ENCODE measurements around the gene PFKM. TPM values are rescaled to one million over a fixed set of nuclear protein-coding genes. Genes with fewer than 3 reads are reported as not detected.
A peak's percentile ranks its signal among the peaks of the same experiment; 100 is the strongest.
"Not testable (repeated sequence)": the region's sequence is repeated elsewhere in the genome, so short reads cannot be mapped to it uniquely, and the experiment has no call there.

PFKM gene
- total and polyA plus RNA-seq, 2 donors: 46.6 to 70.8 TPM

- whole genome bisulfite sequencing: 67% methylated on average over 2 of the region's 2 CpGs
- no peak overlapping the region for H3K27ac ChIP-seq (ENCODE audit: low read depth)
- no peaks in the 10 kb centered on the region for H3K4me1 ChIP-seq (ENCODE audit: insufficient read depth)
- DNase-seq (ENCODE audit: extremely low spot score): no peak
- H3K36me3 ChIP-seq (ENCODE audit: insufficient read depth): peaks cover 14% of the 10 kb centered on the region
- no peak overlapping the region for H3K4me3 ChIP-seq (ENCODE audit: low read depth, low read length)
Observed at GRCh38 chr12:48151103-48151771, 32.1 kb downstream of the PFKM start.

GRCh38 chr12:48155786-48156185, 36.6 kb downstream of the PFKM start:
- not testable (repeated sequence) for H3K27ac ChIP-seq (ENCODE audit: low read depth); DNase-seq (ENCODE audit: extremely low spot score); H3K4me1 ChIP-seq (ENCODE audit: insufficient read depth); H3K4me3 ChIP-seq (ENCODE audit: low read depth, low read length); H3K36me3 ChIP-seq (ENCODE audit: insufficient read depth)
- WGBS: 97% methylated on average over 5 of the region's 5 CpGs

- 26% methylated on average over 8 of the region's 8 CpGs for WGBS
- H3K36me3 ChIP-seq (ENCODE audit: insufficient read depth): no peaks in the 10 kb centered on the region
- no peak overlapping the region for H3K27ac ChIP-seq (ENCODE audit: low read depth)
- DNase-seq (ENCODE audit: extremely low spot score): no peak
- H3K4me3 ChIP-seq (ENCODE audit: low read depth, low read length): peak overlapping the region; percentile 83
- no peaks in the 10 kb centered on the region for H3K4me1 ChIP-seq (ENCODE audit: insufficient read depth)
Observed at GRCh38 chr12:48156652-48157017, 37.5 kb downstream of the PFKM start.

GRCh38 chr12:48157018-48157888, 38.1 kb downstream of the PFKM start, which contains the start of gene ASB8:
TSS of gene ASB8 (minus strand) at chr12:48157515. CDS start at chr12:48153496, 4,019 bp downstream.
- DNase-seq (ENCODE audit: extremely low spot score): peak; percentile 93
- H3K36me3 ChIP-seq (ENCODE audit: insufficient read depth): no peaks in the 10 kb centered on the region
- WGBS: under 1% methylated on average over 56 of the region's 56 CpGs
- H3K4me3 ChIP-seq (ENCODE audit: low read depth, low read length): peak within 1 kb of the TSS; percentile 83
- H3K4me1 ChIP-seq (ENCODE audit: insufficient read depth): no peaks in the 10 kb centered on the region
- H3K27ac ChIP-seq (ENCODE audit: low read depth): peak within 1 kb of the TSS; percentile 86

GRCh38 chr12:48157889-48158370, 38.8 kb downstream of the PFKM start:
- Histone ChIP-seq H3K36me3 (ENCODE audit: insufficient read depth) (no peaks in the 10 kb centered on the region), H3K4me3 (ENCODE audit: low read depth, low read length) (peak overlapping the region; percentile 83), H3K4me1 (ENCODE audit: insufficient read depth) (no peaks in the 10 kb centered on the region), H3K27ac (ENCODE audit: low read depth) (peak overlapping the region; percentile 86)
- DNase-seq (ENCODE audit: extremely low spot score): no peak
- 66% methylated on average over 3 of the region's 3 CpGs for WGBS

- Histone ChIP-seq H3K4me3 (ENCODE audit: low read depth, low read length) (no peak overlapping the region), H3K4me1 (ENCODE audit: insufficient read depth) (no peaks in the 10 kb centered on the region), H3K27ac (ENCODE audit: low read depth) (no peak overlapping the region), H3K36me3 (ENCODE audit: insufficient read depth) (no peaks in the 10 kb centered on the region)
- no peak for DNase-seq (ENCODE audit: extremely low spot score)
- 85% methylated on average over 5 of the region's 5 CpGs for WGBS
Observed at GRCh38 chr12:48160046-48160445, 40.9 kb downstream of the PFKM start.

- 56% methylated on average over 2 of the region's 2 CpGs for WGBS
- no peak for DNase-seq (ENCODE audit: extremely low spot score)
- no peaks in the 10 kb centered on the region for H3K4me1 ChIP-seq (ENCODE audit: insufficient read depth)
- no peak overlapping the region for H3K27ac ChIP-seq (ENCODE audit: low read depth)
- H3K4me3 ChIP-seq (ENCODE audit: low read depth, low read length): no peak overlapping the region
- H3K36me3 ChIP-seq (ENCODE audit: insufficient read depth): no peaks in the 10 kb centered on the region
Observed at GRCh38 chr12:48160807-48161206, 41.6 kb downstream of the PFKM start.

- Histone ChIP-seq H3K36me3 (ENCODE audit: insufficient read depth) (no peaks in the 10 kb centered on the region), H3K27ac (ENCODE audit: low read depth) (no peak overlapping the region), H3K4me3 (ENCODE audit: low read depth, low read length) (no peak overlapping the region), H3K4me1 (ENCODE audit: insufficient read depth) (no peaks in the 10 kb centered on the region)
- DNase-seq (ENCODE audit: extremely low spot score): no peak
- 68% methylated on average over 5 of the region's 5 CpGs for WGBS
Observed at GRCh38 chr12:48163150-48163747, 44.1 kb downstream of the PFKM start.

- Histone ChIP-seq H3K36me3 (ENCODE audit: insufficient read depth) (no peaks in the 10 kb centered on the region), H3K27ac (ENCODE audit: low read depth) (no peak overlapping the region), H3K4me1 (ENCODE audit: insufficient read depth) (no peaks in the 10 kb centered on the region), H3K4me3 (ENCODE audit: low read depth, low read length) (no peak overlapping the region)
- no peak for DNase-seq (ENCODE audit: extremely low spot score)
- 69% methylated on average over 2 of the region's 2 CpGs for WGBS
Observed at GRCh38 chr12:48164451-48164850, 45.3 kb downstream of the PFKM start.

GRCh38 chr12:48165089-48165981, 46.2 kb downstream of the PFKM start:
- WGBS: 16% methylated on average over 2 of the region's 2 CpGs
- no peak for DNase-seq (ENCODE audit: extremely low spot score)
- no peak overlapping the region for H3K27ac ChIP-seq (ENCODE audit: low read depth)
- H3K4me3 ChIP-seq (ENCODE audit: low read depth, low read length): no peak overlapping the region
- no peaks in the 10 kb centered on the region for H3K36me3 ChIP-seq (ENCODE audit: insufficient read depth)
- H3K4me1 ChIP-seq (ENCODE audit: insufficient read depth): no peaks in the 10 kb centered on the region

GRCh38 chr12:48169011-48169410, 49.8 kb downstream of the PFKM start:
- Histone ChIP-seq H3K4me1 (ENCODE audit: insufficient read depth) (no peaks in the 10 kb centered on the region), H3K27ac (ENCODE audit: low read depth) (no peak overlapping the region), H3K36me3 (ENCODE audit: insufficient read depth) (no peaks in the 10 kb centered on the region), H3K4me3 (ENCODE audit: low read depth, low read length) (no peak overlapping the region)
- DNase-seq (ENCODE audit: extremely low spot score): no peak
- WGBS: 89% methylated on average over 19 of the region's 19 CpGs

GRCh38 chr12:48175613-48176416, 56.7 kb downstream of the PFKM start:
- Histone ChIP-seq H3K36me3 (ENCODE audit: insufficient read depth) (no peaks in the 10 kb centered on the region), H3K4me3 (ENCODE audit: low read depth, low read length) (no peak overlapping the region), H3K27ac (ENCODE audit: low read depth) (no peak overlapping the region), H3K4me1 (ENCODE audit: insufficient read depth) (no peaks in the 10 kb centered on the region)
- no peak for DNase-seq (ENCODE audit: extremely low spot score)
- 53% methylated on average over 3 of the region's 3 CpGs for WGBS

Measured in urinary bladder (tissue), 4 donors.